ENCODE results near the gene PDF. TPM values are rescaled to one million over a fixed set of nuclear protein-coding genes. Genes with fewer than 3 reads are reported as not detected.

PDF gene
- total and polyA plus RNA-seq, 4 experiments from 2014 or later, result 11.8 to 18.0 (median 12.2) TPM

DNA sequence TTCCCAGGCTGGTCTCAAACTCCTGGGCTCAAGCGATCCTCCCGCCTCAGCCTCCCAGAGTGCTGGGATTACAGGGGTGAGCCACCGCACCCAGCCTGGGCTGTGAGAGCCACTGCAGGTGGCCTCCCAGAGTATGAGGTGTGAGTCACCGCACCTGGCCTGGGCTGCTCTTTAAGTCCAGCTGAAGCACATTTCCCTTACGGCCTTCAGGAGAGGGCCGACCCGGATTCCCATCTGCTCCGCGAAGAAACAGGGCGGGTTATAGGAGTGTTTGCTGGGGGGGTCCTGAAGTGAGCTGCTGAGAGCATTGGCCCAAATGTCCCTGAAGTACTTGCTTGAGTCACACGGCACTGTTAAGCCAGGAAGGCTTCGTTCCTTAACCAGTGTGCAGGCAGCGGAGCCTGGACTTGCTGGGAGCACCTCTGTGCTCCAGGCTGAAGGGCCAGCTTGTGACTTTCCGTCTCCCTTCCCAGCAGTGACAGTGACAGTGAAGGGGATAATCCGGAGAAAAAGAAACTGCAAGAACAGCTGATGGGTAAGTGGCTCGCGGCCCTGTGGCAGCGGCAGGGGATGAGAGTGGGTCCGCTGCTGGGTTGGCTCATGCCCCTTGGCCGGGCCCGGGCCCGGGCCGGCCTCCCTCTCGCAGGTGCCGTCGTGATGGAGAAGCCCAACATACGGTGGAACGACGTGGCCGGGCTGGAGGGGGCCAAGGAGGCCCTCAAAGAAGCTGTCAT, 12.0 kb downstream of the PDF start:
- H3K4me3 Mint-ChIP-seq, result no peak overlapping the region
- H3K4me1 ChIP-seq (ENCODE audit: insufficient read depth, low read length), result peaks cover 9% of the 10 kb centered on the region
- peaks cover 89% of the 10 kb centered on the region for H3K36me3 ChIP-seq (ENCODE audit: insufficient read depth, low read length)
- H3K9me3 Mint-ChIP-seq, result peaks cover 0 to 7% (median 0%) of the 10 kb centered on the region in 8 donors
- peak in 1 of 5 donors; percentile 7 for DNase-seq
- no peaks in the 10 kb centered on the region for H3K27me3 ChIP-seq (ENCODE audit: insufficient read depth, low read length)
- peaks cover 33 to 66% of the 10 kb centered on the region in 2 donors for H3K36me3 Mint-ChIP-seq
- H3K27me3 Mint-ChIP-seq, result no peaks in the 10 kb centered on the region
- intact Hi-C loops (cut with micrococcal nuclease), result no loop called here
- peak overlapping the region in 1 of 7 donors; percentile 71 for H3K27ac Mint-ChIP-seq
- H3K27ac ChIP-seq (ENCODE audit: low read depth, low read length), result no peak overlapping the region
- POLR2A ChIA-PET (ENCODE audit: partially characterized antibody), result interaction anchor here (1.1 to 6.5 kb wide), 3 partner anchors 10 to 20 kb away, joined by 3 to 36 read pairs (median 7); partner anchors contain the start of gene PDF
- H3K4me3 ChIP-seq (ENCODE audit: low read length in 2 of 2), result no peak overlapping the region
- H3K9me3 ChIP-seq (ENCODE audit: control insufficient read depth in 1 of 2, low read length in 2 of 2), result no peaks in the 10 kb centered on the region
- CTCF ChIA-PET (ENCODE audit: partially characterized antibody), result interaction anchor here (0.5 to 1.2 kb wide), 4 partner anchors 8 to 256 kb away, joined by 3 read pairs; partner anchors contain the start of gene PDF
- peaks cover 3 to 22% (median 12%) of the 10 kb centered on the region in 4 donors for H3K4me1 Mint-ChIP-seq

GRCh38 chr16:69316595-69317034, 13.8 kb downstream of the PDF start:
- H3K27me3 Mint-ChIP-seq, result no peaks in the 10 kb centered on the region
- H3K4me1 Mint-ChIP-seq, result peaks cover 11 to 30% (median 19%) of the 10 kb centered on the region in 4 donors
- H3K27ac ChIP-seq (ENCODE audit: low read depth, low read length), result no peak overlapping the region
- no peaks in the 10 kb centered on the region for H3K9me3 ChIP-seq (ENCODE audit: control insufficient read depth in 1 of 2, low read length in 2 of 2)
- H3K36me3 Mint-ChIP-seq, result peaks cover 27 to 53% of the 10 kb centered on the region in 2 donors
- peaks cover 0 to 7% (median 0%) of the 10 kb centered on the region in 8 donors for H3K9me3 Mint-ChIP-seq
- H3K27me3 ChIP-seq (ENCODE audit: insufficient read depth, low read length), result no peaks in the 10 kb centered on the region
- H3K36me3 ChIP-seq (ENCODE audit: insufficient read depth, low read length), result peaks cover 72% of the 10 kb centered on the region
- no peak overlapping the region for H3K4me3 Mint-ChIP-seq
- ChIA-PET POLR2A (ENCODE audit: partially characterized antibody) (interaction anchor here (6.5 kb wide), 1 partner anchor 12 kb away, joined by 36 read pairs; the partner anchor contains the start of gene PDF), CTCF (ENCODE audit: partially characterized antibody) (no interaction called here)
- intact Hi-C loops (cut with micrococcal nuclease), result no loop called here
- peak in 1 of 5 donors; percentile 28 for DNase-seq
- H3K27ac Mint-ChIP-seq, result peak overlapping the region in 1 of 7 donors; percentile 69
- H3K4me1 ChIP-seq (ENCODE audit: insufficient read depth, low read length), result peaks cover 24% of the 10 kb centered on the region
- no peak overlapping the region for H3K4me3 ChIP-seq (ENCODE audit: low read length in 2 of 2)

GRCh38 chr16:69315486-69316311, 14.7 kb downstream of the PDF start:
- Histone ChIP-seq H3K27ac (ENCODE audit: low read depth, low read length) (no peak overlapping the region), H3K4me3 (ENCODE audit: low read length in 2 of 2) (no peak overlapping the region), H3K4me1 (ENCODE audit: insufficient read depth, low read length) (peaks cover 24% of the 10 kb centered on the region), H3K36me3 (ENCODE audit: insufficient read depth, low read length) (peaks cover 63% of the 10 kb centered on the region), H3K9me3 (ENCODE audit: control insufficient read depth in 1 of 2, low read length in 2 of 2) (no peaks in the 10 kb centered on the region), H3K27me3 (ENCODE audit: insufficient read depth, low read length) (no peaks in the 10 kb centered on the region)
- CTCF ChIA-PET (ENCODE audit: partially characterized antibody), result no interaction called here
- H3K36me3 Mint-ChIP-seq, result peaks cover 21 to 46% of the 10 kb centered on the region in 2 donors
- H3K4me1 Mint-ChIP-seq, result peaks cover 11 to 31% (median 21%) of the 10 kb centered on the region in 4 donors
- intact Hi-C loops (cut with micrococcal nuclease), result no loop called here
- H3K27ac Mint-ChIP-seq, result peak overlapping the region in 2 of 7 donors; percentile 27 to 30
- H3K27me3 Mint-ChIP-seq, result no peaks in the 10 kb centered on the region
- POLR2A ChIA-PET (ENCODE audit: partially characterized antibody), result interaction anchor here (1.7 to 6.5 kb wide), 2 partner anchors 13 to 19 kb away, joined by 5 to 36 read pairs; partner anchors contain the start of gene PDF
- peak overlapping the region in 1 of 8 donors; percentile 49 for H3K4me3 Mint-ChIP-seq
- peaks cover 0 to 7% (median 0%) of the 10 kb centered on the region in 8 donors for H3K9me3 Mint-ChIP-seq
- peak in 1 of 5 donors; percentile 9 for DNase-seq

- CTCF ChIA-PET (ENCODE audit: partially characterized antibody), result interaction anchor here (0.6 kb wide), 1 partner anchor 19 kb away, joined by 3 read pairs; no protein-coding TSS in a partner anchor
- H3K27me3 Mint-ChIP-seq, result no peaks in the 10 kb centered on the region
- peaks cover 17 to 41% of the 10 kb centered on the region in 2 donors for H3K36me3 Mint-ChIP-seq
Observed at GRCh38 chr16:69314534-69314933, 15.9 kb downstream of the PDF start.

DNA sequence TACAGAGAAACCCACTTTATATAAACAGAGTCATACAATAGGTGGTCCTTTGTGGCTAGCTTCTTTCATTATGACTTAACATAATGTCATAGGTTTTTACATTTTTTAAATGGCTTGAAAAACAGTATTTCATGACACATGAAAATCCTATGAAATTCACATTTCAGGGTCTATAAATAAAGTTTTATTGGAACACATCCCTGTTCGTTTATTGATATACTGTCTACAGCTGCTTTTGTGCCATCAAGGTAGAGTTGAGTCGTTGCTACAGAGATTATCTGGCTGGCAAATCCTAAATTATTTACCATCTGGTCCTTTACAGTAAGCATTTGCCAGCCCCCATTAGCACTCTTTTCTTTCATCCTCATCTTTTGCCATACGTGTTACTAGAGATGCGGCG, 16.9 kb downstream of the PDF start:
- ChIA-PET CTCF (ENCODE audit: partially characterized antibody) (interaction anchor here (0.9 kb wide), 1 partner anchor 27 kb away, joined by 3 read pairs; no protein-coding TSS in a partner anchor), POLR2A (ENCODE audit: partially characterized antibody) (interaction anchor here (1.6 to 4.6 kb wide), 3 partner anchors 13 to 25 kb away, joined by 7 to 44 read pairs (median 30); partner anchors contain the start of genes COG8, NIP7 and PDF)
- no peaks in the 10 kb centered on the region for H3K27me3 ChIP-seq (ENCODE audit: insufficient read depth, low read length)
- peaks cover 16 to 36% (median 26%) of the 10 kb centered on the region in 4 donors for H3K4me1 Mint-ChIP-seq
- no peak overlapping the region for H3K27ac ChIP-seq (ENCODE audit: low read depth, low read length)
- H3K4me3 Mint-ChIP-seq, result peak overlapping the region; percentile 38 to 81 (median 70)
- no peaks in the 10 kb centered on the region for H3K27me3 Mint-ChIP-seq
- H3K36me3 Mint-ChIP-seq, result peaks cover 10 to 36% of the 10 kb centered on the region in 2 donors
- no peak for DNase-seq
- H3K4me3 ChIP-seq (ENCODE audit: low read length in 2 of 2), result no peak overlapping the region
- peaks cover 28% of the 10 kb centered on the region for H3K4me1 ChIP-seq (ENCODE audit: insufficient read depth, low read length)
- peaks cover 41% of the 10 kb centered on the region for H3K36me3 ChIP-seq (ENCODE audit: insufficient read depth, low read length)
- H3K9me3 ChIP-seq (ENCODE audit: control insufficient read depth in 1 of 2, low read length in 2 of 2), result no peaks in the 10 kb centered on the region
- intact Hi-C loops (cut with micrococcal nuclease), result no loop called here
- H3K27ac Mint-ChIP-seq, result peak overlapping the region in 4 of 7 donors; percentile 41 to 85 (median 66)
- H3K9me3 Mint-ChIP-seq, result peaks cover 0 to 7% (median 0%) of the 10 kb centered on the region in 8 donors

More at GRCh38 chr16:69314534-69314933, 15.9 kb downstream of the PDF start:
- Histone ChIP-seq H3K4me1 (ENCODE audit: insufficient read depth, low read length) (peaks cover 28% of the 10 kb centered on the region), H3K27me3 (ENCODE audit: insufficient read depth, low read length) (no peaks in the 10 kb centered on the region), H3K4me3 (ENCODE audit: low read length in 2 of 2) (no peak overlapping the region), H3K27ac (ENCODE audit: low read depth, low read length) (no peak overlapping the region), H3K9me3 (ENCODE audit: control insufficient read depth in 1 of 2, low read length in 2 of 2) (no peaks in the 10 kb centered on the region), H3K36me3 (ENCODE audit: insufficient read depth, low read length) (peaks cover 51% of the 10 kb centered on the region)
- Mint-ChIP-seq H3K4me1 (peaks cover 14 to 36% (median 26%) of the 10 kb centered on the region in 4 donors), H3K9me3 (peaks cover 0 to 7% (median 0%) of the 10 kb centered on the region in 8 donors), H3K4me3 (no peak overlapping the region), H3K27ac (no peak overlapping the region)
- intact Hi-C loops (cut with micrococcal nuclease), result no loop called here
- DNase-seq, result no peak
- POLR2A ChIA-PET (ENCODE audit: partially characterized antibody), result interaction anchor here (1.3 to 6.5 kb wide), 3 partner anchors 14 to 24 kb away, joined by 4 to 36 read pairs (median 5); partner anchors contain the start of gene PDF

GRCh38 chr16:69311533-69312387, 18.6 kb downstream of the PDF start:
- no peaks in the 10 kb centered on the region for H3K27me3 ChIP-seq (ENCODE audit: insufficient read depth, low read length)
- H3K27ac Mint-ChIP-seq, result peak overlapping the region; percentile 85 to 98 (median 93)
- intact Hi-C loops (cut with micrococcal nuclease), result loop anchor here (1.0 to 2.0 kb wide), 5 partner anchors 19 to 253 kb away; partner anchors contain the start of genes COG8, NFAT5, NIP7 and PDF
- H3K4me3 Mint-ChIP-seq, result peak overlapping the region; percentile 93 to 99 (median 98)
- peak overlapping the region; percentile 70 to 73 for H3K4me3 ChIP-seq (ENCODE audit: low read length in 2 of 2)
- DNase-seq, result peak in 1 of 5 donors; percentile 49
- peak overlapping the region; percentile 85 for H3K27ac ChIP-seq (ENCODE audit: low read depth, low read length)
- peaks cover 10 to 28% of the 10 kb centered on the region in 2 donors for H3K36me3 Mint-ChIP-seq
- CTCF ChIA-PET (ENCODE audit: partially characterized antibody), result interaction anchor here (0.8 to 1.7 kb wide), 4 partner anchors 16 to 125 kb away, joined by 3 to 6 read pairs (median 4); partner anchors contain the start of gene SNTB2
- H3K4me1 Mint-ChIP-seq, result peaks cover 16 to 36% (median 27%) of the 10 kb centered on the region in 4 donors
- H3K9me3 Mint-ChIP-seq, result peaks cover 0 to 3% (median 0%) of the 10 kb centered on the region in 8 donors
- H3K27me3 Mint-ChIP-seq, result no peaks in the 10 kb centered on the region
- POLR2A ChIA-PET (ENCODE audit: partially characterized antibody), result interaction anchor here (0.8 to 4.6 kb wide), 6 partner anchors 9 to 179 kb away, joined by 3 to 44 read pairs (median 4); partner anchors contain the start of genes COG8, NIP7 and PDF
- H3K4me1 ChIP-seq (ENCODE audit: insufficient read depth, low read length), result peaks cover 28% of the 10 kb centered on the region
- H3K36me3 ChIP-seq (ENCODE audit: insufficient read depth, low read length), result peaks cover 31% of the 10 kb centered on the region
- no peaks in the 10 kb centered on the region for H3K9me3 ChIP-seq (ENCODE audit: control insufficient read depth in 1 of 2, low read length in 2 of 2)
